Ramos (cell line): ENCODE measurements around the gene NEDD4L.

Source experiments
- in situ Hi-C: fragments of 300-500 bp; cut with MboI; formaldehyde crosslinking; loops from one replicate; pipeline ENCODE4 v1.14.3; 2022; ENCODE audit warnings: low sequenced_read_pairs; ENCODE audit not compliant: unreplicated experiment

NEDD4L gene

GRCh38 chr18:58218117-58218516 is 174.1 kb downstream of the NEDD4L start:
- in situ Hi-C loops = no loop called here

- in situ Hi-C loops = no loop called here
Observed at GRCh38 chr18:58221060-58221725, 177.2 kb downstream of the NEDD4L start.

GRCh38 chr18:58222432-58223125 is 178.6 kb downstream of the NEDD4L start:
- in situ Hi-C loops = no loop called here

GRCh38 chr18:58223717-58224424 is 179.8 kb downstream of the NEDD4L start:
- in situ Hi-C loops = no loop called here

GRCh38 chr18:58224425-58224750 is 180.4 kb downstream of the NEDD4L start:
- in situ Hi-C loops = no loop called here

DNA sequence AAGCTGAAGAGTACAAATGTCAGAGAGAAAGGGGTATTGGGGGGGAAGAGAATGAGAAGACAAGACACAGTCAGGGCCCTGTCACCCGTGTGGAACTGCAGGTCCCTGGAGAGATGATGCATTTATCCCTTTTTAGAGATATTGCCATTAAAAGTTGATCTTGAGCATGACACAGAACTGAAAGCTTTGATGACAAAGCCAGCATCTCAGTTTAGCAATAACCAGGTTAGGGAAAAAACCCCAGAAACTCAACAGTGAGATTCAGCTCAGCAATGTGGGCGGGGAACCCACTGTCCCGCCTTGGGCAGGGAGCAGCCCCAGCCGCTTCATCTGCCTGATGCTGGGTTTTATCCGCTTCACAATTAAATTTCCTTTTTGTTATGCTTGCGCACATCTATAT is 181.1 kb downstream of the NEDD4L start:
- in situ Hi-C loops = no loop called here

DNA sequence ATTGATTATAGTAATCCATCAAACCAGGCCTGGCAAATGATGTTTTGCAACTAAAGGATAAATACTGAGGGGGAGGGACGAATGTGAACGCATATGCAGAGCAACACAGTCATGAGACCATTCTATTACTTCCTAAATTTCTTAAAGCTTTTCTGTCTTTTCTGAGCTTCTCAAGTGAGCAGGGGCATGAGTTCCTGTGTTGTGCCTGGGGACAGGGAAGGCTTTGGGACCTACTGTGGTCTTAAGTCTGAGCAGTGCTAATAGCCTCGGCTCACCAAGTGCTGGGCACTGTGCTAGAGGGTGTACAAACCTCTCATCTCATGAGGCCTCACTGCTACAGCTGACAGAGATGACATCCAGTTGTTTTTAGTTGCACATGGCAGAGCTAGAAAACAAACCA is 182.4 kb downstream of the NEDD4L start:
- in situ Hi-C loops = no loop called here

GRCh38 chr18:58227361-58227930 is 183.4 kb downstream of the NEDD4L start:
- in situ Hi-C loops = no loop called here

- in situ Hi-C loops = no loop called here
Observed at GRCh38 chr18:58228176-58228575, 184.2 kb downstream of the NEDD4L start.

GRCh38 chr18:58228762-58229161 is 184.7 kb downstream of the NEDD4L start:
- in situ Hi-C loops = no loop called here

DNA sequence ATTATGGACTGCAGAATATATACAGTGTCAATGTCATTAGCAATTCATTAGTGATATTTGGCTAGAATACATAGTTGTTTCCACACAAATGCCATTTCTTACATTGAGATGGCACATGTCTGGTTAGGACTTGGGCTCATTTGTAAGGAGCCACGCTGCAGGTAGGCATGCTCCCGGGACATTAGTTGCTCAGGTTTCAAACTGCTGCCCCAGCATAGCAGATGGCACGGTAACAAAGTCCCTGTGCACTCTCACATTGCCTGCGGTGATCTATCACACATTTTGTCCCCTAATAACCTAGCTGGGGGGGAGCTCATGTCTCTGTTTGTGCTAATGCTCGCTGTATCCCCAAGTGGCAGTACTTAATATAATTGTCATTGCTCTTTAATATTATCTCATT is 185.1 kb downstream of the NEDD4L start:
- in situ Hi-C loops = no loop called here

GRCh38 chr18:58230438-58231179 is 186.6 kb downstream of the NEDD4L start:
- in situ Hi-C loops = no loop called here

DNA sequence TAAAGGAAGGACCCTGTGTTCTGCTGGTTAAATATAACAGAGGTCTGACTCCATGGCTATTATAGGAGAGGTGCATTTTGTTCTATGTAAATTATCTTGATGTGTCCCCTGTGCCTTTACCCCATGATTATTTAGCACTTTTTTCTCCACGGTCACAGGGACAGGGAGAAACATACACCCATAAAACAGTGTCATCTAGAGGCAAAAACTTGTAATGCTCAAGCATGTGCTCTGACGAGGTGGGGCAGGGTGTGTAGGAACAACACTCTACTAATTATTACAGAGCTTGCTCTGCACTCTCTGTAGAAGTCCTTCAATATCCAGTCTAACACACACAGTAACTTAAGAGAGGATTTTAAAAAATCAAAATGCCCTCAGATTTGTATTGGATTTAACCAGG is 187.9 kb downstream of the NEDD4L start:
- in situ Hi-C loops = no loop called here

- in situ Hi-C loops = no loop called here
Observed at GRCh38 chr18:58232668-58233067, 188.6 kb downstream of the NEDD4L start.

DNA sequence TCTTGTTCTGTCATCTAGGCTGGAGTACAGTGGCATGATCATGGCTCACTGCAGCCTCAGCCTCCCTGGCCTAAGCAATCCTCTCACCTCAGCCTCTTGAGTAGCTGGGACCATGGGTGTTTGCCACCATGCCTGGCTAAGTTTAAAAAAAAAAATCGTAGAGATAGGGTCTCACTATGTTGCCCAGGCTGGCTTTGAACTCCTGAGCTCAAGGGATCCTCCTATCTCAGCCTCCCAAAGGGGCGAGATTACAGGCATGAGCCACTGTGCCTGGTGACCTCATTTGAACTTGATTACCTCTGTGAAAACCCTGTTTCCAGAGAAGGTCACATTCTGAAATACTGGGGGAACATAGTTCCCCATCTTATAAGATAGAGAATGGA is 190.3 kb downstream of the NEDD4L start:
- in situ Hi-C loops = no loop called here

DNA sequence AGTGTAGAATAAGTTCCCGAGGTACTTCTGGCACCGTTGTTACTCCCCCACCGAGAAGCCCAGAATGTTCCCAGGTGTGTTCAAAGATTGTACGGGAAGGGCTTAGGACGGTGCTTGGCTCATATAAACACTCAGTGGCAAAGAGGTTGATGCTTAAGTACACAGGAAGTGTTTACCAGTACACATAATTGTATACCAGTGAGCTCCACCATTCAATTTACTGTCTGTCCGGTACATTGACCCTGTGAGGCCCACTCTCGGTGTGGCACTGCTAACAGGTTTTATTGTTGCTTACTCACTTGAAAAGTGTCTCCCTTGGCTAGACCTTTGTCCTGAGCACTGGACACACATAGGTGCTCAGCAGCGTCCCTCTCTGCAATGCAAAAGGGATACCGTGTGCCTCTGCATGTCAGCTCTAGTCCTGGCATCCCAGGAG is 191.0 kb downstream of the NEDD4L start:
- in situ Hi-C loops = no loop called here

DNA sequence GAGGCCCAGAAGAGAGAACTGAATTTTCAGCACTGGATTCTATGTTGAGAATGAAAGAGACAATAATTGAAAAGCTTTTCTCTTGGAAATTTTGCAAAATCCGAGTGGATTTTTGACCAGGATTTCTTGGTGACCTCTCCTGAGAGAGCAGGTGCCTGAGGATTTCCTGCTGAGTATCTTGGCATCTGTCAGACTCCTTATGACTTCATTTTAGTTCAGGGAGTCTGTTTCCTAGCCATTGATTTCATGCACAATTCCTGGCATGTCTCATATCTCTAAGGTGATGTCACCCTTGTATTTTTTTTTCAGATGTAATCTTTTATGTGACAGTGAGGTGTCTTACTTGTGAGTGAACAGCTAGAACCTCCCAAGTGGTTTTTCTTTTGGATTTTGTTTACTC is 195.9 kb downstream of the NEDD4L start:
- in situ Hi-C loops = no loop called here

GRCh38 chr18:58241026-58241679 is 197.1 kb downstream of the NEDD4L start:
- in situ Hi-C loops = no loop called here

- in situ Hi-C loops = no loop called here
Observed at GRCh38 chr18:58241877-58242276, 197.9 kb downstream of the NEDD4L start.

GRCh38 chr18:58242435-58242834 is 198.4 kb downstream of the NEDD4L start:
- in situ Hi-C loops = no loop called here
